ENCODE results near the gene SLC34A3. TPM values are rescaled to one million over a fixed set of nuclear protein-coding genes. Genes with fewer than 3 reads are reported as not detected.

SLC34A3 gene
- total RNA-seq, 1 donor from 2014 or later = 0.23 TPM

DNA sequence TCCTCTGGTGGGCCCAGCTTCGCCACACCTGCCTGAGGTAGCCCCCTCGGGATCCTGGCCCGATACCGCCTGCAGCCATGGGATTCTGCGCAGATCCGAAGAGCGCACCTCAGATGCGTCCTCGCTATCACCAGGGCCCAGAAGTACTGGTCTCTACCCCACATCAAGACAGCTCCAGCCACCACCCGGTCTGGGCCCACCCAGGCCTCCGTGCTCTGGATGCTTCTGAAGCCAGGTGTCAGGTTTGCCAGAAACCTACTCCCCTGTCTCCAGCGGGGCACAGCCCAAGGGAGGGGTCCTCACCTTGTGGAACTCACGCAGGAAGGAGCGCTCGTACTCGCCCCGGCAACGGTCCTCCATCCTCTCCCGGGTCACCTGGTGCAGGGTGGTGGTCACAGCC, 44.8 kb upstream of the SLC34A3 start:
- H3K27me3 ChIP-seq = no peaks in the 10 kb centered on the region
- no peak for ATAC-seq
- TF ChIP-seq, protein P1, sequence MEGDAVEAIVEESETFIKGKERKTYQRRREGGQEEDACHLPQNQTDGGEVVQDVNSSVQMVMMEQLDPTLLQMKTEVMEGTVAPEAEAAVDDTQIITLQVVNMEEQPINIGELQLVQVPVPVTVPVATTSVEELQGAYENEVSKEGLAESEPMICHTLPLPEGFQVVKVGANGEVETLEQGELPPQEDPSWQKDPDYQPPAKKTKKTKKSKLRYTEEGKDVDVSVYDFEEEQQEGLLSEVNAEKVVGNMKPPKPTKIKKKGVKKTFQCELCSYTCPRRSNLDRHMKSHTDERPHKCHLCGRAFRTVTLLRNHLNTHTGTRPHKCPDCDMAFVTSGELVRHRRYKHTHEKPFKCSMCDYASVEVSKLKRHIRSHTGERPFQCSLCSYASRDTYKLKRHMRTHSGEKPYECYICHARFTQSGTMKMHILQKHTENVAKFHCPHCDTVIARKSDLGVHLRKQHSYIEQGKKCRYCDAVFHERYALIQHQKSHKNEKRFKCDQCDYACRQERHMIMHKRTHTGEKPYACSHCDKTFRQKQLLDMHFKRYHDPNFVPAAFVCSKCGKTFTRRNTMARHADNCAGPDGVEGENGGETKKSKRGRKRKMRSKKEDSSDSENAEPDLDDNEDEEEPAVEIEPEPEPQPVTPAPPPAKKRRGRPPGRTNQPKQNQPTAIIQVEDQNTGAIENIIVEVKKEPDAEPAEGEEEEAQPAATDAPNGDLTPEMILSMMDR (IDR thresholded peaks at IDR 0.05) = no peak
- DNase-seq = no peak
- intact Hi-C loops (cut with DNase I) = no loop called here
- H3K9me3 ChIP-seq = no peaks in the 10 kb centered on the region
- H3K27ac ChIP-seq = no peak overlapping the region
- H3K36me3 ChIP-seq = peaks cover 58% of the 10 kb centered on the region
- peaks cover 34% of the 10 kb centered on the region for H3K4me1 ChIP-seq
- H3K4me3 ChIP-seq = no peak overlapping the region

DNA sequence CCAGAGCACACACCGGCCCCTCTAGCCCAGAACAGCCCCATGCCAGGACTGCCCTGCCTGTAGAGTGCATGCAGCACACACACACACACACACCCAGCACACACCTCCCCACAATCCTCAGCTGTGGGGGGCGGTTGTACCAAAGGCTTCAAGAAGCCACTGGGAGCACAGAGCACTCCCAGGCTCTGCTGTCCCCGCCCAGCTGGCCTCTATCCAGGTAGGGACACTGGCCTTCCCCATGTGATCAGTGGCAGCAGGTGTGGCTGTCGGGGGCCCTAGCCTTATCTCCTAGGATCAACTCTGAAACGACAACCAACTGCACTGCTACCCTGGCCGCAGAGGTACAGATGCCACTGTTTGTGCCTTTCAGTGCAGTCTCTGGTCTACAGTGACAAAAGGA, 44.3 kb upstream of the SLC34A3 start:
- TF ChIP-seq, protein P1 (IDR thresholded peaks at IDR 0.05) = no peak
- Histone ChIP-seq H3K4me3 (peak overlapping the region; percentile 99), H3K9me3 (no peaks in the 10 kb centered on the region), H3K36me3 (peaks cover 58% of the 10 kb centered on the region), H3K4me1 (peaks cover 34% of the 10 kb centered on the region), H3K27me3 (no peaks in the 10 kb centered on the region), H3K27ac (no peak overlapping the region)
- ATAC-seq (no peak), DNase-seq (no peak)
- intact Hi-C loops (cut with DNase I) = no loop called here

- TF ChIP-seq, protein P1 (IDR thresholded peaks at IDR 0.05) = no peak
- intact Hi-C loops (cut with DNase I) = no loop called here
- ATAC-seq (no peak), DNase-seq (no peak)
- Histone ChIP-seq H3K27ac (peak overlapping the region; percentile 95), H3K9me3 (no peaks in the 10 kb centered on the region), H3K4me3 (peak overlapping the region; percentile 99), H3K27me3 (no peaks in the 10 kb centered on the region), H3K36me3 (peaks cover 57% of the 10 kb centered on the region), H3K4me1 (peaks cover 34% of the 10 kb centered on the region)
These were observed 43.3 kb upstream of the SLC34A3 start for GRCh38 chr9:137187386-137187785.

- intact Hi-C loops (cut with DNase I) = no loop called here
- peaks cover 50% of the 10 kb centered on the region for H3K36me3 ChIP-seq
- H3K4me1 ChIP-seq = peaks cover 34% of the 10 kb centered on the region
- peak overlapping the region; percentile 99 for H3K4me3 ChIP-seq
- H3K9me3 ChIP-seq = no peaks in the 10 kb centered on the region
- ATAC-seq = no peak
- no peak for DNase-seq
- H3K27ac ChIP-seq = peak overlapping the region; percentile 95
- H3K27me3 ChIP-seq = no peaks in the 10 kb centered on the region
- TF ChIP-seq, protein P1 (IDR thresholded peaks at IDR 0.05) = no peak
These were observed 42.6 kb upstream of the SLC34A3 start for GRCh38 chr9:137188086-137188489.

- peak; percentile 90 for ATAC-seq
- Histone ChIP-seq H3K4me1 (peaks cover 34% of the 10 kb centered on the region), H3K9me3 (no peaks in the 10 kb centered on the region), H3K4me3 (peak within 1 kb of the TSS; percentile 99), H3K27ac (peak within 1 kb of the TSS; percentile 95), H3K36me3 (peaks cover 44% of the 10 kb centered on the region), H3K27me3 (no peaks in the 10 kb centered on the region)
- TF ChIP-seq, protein P1 (IDR thresholded peaks at IDR 0.05) = peak; percentile 31
- peak; percentile 97 for DNase-seq
- intact Hi-C loops (cut with DNase I) = no loop called here
These were observed 42.0 kb upstream of the SLC34A3 start, which contains the start of the genes ANAPC2 and SSNA1 for GRCh38 chr9:137188490-137189296. ANAPC2 (minus strand) TSS chr9:137188560; CDS start chr9:137188532, 28 bp downstream. SSNA1 (plus strand) TSS chr9:137188676; CDS start chr9:137188727, 51 bp downstream.

Measured in upper lobe of right lung (tissue), 1 donor.